ENCODE data around the gene PTGER3. TPM values are rescaled to one million over a fixed set of nuclear protein-coding genes. Genes with fewer than 3 reads are reported as not detected.

PTGER3 gene
- total RNA-seq, 1 donor from 2014 or later, result 0.22 TPM

DNA sequence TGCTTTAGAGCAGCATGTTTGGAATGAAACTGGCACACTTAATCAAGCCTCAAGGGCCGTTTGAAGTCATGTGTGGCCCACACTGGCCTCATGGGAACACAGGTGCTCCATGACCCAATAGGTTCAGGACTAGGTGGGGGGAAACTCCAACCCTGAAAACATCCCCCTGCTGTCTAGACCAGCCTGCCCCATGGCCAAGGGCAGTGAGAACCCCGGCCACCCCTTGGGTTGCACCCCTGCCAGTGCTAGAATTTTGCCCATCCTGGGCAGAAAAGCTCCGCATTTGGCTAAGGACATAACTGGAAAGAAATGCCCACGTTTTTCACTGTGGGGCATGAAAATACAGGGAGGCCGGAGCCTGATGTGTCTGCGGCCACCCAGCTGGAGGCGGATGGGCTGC is 6.1 kb upstream of the PTGER3 start:
- ATAC-seq (ENCODE audit: low read depth) (no peak), DNase-seq (no peak)
- POLR2A ChIA-PET, result no interaction called here
- no peaks in the 10 kb centered on the region for H3K9me3 Mint-ChIP-seq
- H3K27me3 Mint-ChIP-seq, result peaks cover 7% of the 10 kb centered on the region
- H3K4me3 Mint-ChIP-seq, result no peak overlapping the region
- H3K36me3 Mint-ChIP-seq (ENCODE audit: low read depth), result peaks cover 11% of the 10 kb centered on the region
- CTCF ChIA-PET, result no interaction called here
- no peak overlapping the region for H3K27ac Mint-ChIP-seq
- intact Hi-C loops (cut with micrococcal nuclease), result no loop called here
- peaks cover 4% of the 10 kb centered on the region for H3K4me1 Mint-ChIP-seq
- TF ChIP-seq, protein P1, sequence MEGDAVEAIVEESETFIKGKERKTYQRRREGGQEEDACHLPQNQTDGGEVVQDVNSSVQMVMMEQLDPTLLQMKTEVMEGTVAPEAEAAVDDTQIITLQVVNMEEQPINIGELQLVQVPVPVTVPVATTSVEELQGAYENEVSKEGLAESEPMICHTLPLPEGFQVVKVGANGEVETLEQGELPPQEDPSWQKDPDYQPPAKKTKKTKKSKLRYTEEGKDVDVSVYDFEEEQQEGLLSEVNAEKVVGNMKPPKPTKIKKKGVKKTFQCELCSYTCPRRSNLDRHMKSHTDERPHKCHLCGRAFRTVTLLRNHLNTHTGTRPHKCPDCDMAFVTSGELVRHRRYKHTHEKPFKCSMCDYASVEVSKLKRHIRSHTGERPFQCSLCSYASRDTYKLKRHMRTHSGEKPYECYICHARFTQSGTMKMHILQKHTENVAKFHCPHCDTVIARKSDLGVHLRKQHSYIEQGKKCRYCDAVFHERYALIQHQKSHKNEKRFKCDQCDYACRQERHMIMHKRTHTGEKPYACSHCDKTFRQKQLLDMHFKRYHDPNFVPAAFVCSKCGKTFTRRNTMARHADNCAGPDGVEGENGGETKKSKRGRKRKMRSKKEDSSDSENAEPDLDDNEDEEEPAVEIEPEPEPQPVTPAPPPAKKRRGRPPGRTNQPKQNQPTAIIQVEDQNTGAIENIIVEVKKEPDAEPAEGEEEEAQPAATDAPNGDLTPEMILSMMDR (IDR thresholded peaks at IDR 0.05), result no peak

DNA sequence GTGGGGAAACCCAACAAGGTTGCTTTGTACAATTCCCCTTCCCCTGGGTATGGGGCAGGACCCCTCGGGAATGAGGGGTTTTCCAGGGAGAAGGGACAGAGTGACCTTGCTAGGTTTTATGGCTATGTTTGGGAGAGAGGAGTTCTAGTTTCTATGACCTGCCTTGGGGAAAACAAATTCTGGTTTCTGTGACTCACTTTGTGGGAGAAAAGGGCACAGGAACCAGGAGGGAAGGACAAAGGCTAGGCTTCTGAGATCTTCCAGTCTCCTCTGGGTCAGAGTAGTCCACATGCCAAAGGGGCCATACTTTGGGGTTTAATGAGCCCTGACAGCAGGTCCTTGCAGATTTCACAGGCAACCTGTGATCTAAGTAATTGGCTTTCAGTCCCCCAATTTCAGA is 5.5 kb upstream of the PTGER3 start:
- TF ChIP-seq, protein P1 (IDR thresholded peaks at IDR 0.05), result no peak
- ATAC-seq (ENCODE audit: low read depth), result no peak
- peaks cover 5% of the 10 kb centered on the region for H3K4me1 Mint-ChIP-seq
- peaks cover 9% of the 10 kb centered on the region for H3K36me3 Mint-ChIP-seq (ENCODE audit: low read depth)
- H3K27ac Mint-ChIP-seq, result no peak overlapping the region
- CTCF ChIA-PET, result no interaction called here
- intact Hi-C loops (cut with micrococcal nuclease), result no loop called here
- H3K4me3 Mint-ChIP-seq, result no peak overlapping the region
- H3K9me3 Mint-ChIP-seq, result no peaks in the 10 kb centered on the region
- no peak for DNase-seq
- POLR2A ChIA-PET, result no interaction called here
- peaks cover 12% of the 10 kb centered on the region for H3K27me3 Mint-ChIP-seq

DNA sequence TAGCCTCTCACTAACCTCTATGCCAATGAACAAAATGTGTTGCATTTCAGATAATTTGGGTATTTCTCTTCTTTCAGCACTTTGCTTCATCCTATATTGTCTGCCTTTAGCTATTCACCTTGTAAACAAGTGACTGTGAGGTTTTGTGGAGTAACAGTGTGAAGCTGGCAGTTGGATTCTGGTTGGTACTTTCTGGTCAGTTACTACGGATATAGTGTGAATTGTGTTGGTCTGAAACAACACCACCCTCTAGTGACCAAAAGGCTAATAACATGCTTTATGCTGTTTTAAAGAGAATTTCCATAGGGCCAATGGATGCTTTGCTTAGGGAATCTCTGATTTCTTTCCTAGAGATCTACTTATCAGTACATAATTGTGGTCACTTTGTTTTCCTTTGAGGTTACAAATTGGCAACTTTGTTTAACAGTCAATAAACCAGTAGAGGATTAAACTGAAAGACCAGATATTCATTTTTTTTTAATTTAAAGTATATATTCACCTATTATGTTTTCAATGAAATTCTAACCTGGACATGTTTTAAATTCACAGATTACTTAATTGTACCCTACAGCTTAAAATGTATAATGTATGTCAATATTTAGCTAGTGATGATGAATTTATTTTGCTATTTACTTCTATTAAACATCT is 2.5 kb upstream of the PTGER3 start:
- intact Hi-C loops (cut with micrococcal nuclease), result loop anchor here (1.0 kb wide), 3 partner anchors 365 to 917 kb away; no protein-coding TSS in a partner anchor
- Mint-ChIP-seq H3K27me3 (peaks cover 34% of the 10 kb centered on the region), H3K36me3 (ENCODE audit: low read depth) (no peaks in the 10 kb centered on the region), H3K4me1 (peaks cover 21% of the 10 kb centered on the region), H3K4me3 (no peak overlapping the region), H3K27ac (no peak overlapping the region), H3K9me3 (no peaks in the 10 kb centered on the region)
- TF ChIP-seq, protein P1 (IDR thresholded peaks at IDR 0.05), result no peak
- DNase-seq (no peak), ATAC-seq (ENCODE audit: low read depth) (peak; percentile 52)
- CTCF ChIA-PET, result interaction anchor here (0.7 to 2.0 kb wide), 7 partner anchors 13 to 521 kb away, joined by 3 to 9 read pairs (median 5); no protein-coding TSS in a partner anchor
- POLR2A ChIA-PET, result no interaction called here

DNA sequence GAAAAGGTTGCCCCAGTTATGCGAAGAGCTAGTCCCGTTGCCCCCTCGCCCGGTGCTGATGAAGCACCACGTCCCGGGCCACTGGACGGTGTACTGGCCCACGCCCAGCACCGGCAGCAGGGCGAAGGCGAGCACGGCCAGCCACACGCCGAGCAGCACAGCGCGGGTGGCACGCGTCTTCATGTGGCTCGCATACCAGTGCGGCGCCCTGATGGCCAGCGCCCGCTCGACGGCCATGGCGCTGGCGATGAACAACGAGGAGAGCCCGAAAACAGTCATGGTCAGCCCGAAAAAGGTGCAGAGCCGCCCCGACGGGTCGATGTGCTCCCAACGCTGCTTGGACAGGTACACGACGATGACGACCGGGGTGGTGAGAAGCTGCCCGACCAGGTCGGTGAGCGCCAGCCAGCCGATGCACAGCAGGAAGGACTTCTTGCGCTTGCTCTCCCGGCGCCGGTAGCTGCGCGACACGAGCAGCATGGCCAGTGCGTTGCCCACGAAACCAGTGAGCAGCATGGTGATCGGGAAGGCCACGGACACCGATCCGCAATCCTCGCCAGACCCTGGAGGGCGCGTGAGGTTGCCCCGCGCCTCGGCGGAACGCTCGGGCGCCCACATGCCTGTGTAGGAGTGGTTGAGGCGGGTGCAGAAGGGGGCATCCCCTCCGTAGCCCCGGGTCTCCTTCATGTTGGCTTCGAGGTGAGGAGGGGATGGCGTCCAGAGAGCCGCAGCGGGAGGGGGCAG is 553 bp downstream of the PTGER3 start:
- Mint-ChIP-seq H3K27ac (no peak overlapping the region), H3K27me3 (peaks cover 41% of the 10 kb centered on the region), H3K36me3 (ENCODE audit: low read depth) (no peaks in the 10 kb centered on the region), H3K9me3 (no peaks in the 10 kb centered on the region), H3K4me3 (peak overlapping the region; percentile 81), H3K4me1 (peaks cover 17% of the 10 kb centered on the region)
- CTCF ChIA-PET, result no interaction called here
- DNase-seq, result peak; percentile 29
- TF ChIP-seq, protein P1 (IDR thresholded peaks at IDR 0.05), result no peak
- POLR2A ChIA-PET, result no interaction called here
- peak; percentile 80 for ATAC-seq (ENCODE audit: low read depth)
- intact Hi-C loops (cut with micrococcal nuclease), result loop anchor here (1.0 kb wide), 1 partner anchor 34 kb away; the partner anchor contains the start of gene ZRANB2

DNA sequence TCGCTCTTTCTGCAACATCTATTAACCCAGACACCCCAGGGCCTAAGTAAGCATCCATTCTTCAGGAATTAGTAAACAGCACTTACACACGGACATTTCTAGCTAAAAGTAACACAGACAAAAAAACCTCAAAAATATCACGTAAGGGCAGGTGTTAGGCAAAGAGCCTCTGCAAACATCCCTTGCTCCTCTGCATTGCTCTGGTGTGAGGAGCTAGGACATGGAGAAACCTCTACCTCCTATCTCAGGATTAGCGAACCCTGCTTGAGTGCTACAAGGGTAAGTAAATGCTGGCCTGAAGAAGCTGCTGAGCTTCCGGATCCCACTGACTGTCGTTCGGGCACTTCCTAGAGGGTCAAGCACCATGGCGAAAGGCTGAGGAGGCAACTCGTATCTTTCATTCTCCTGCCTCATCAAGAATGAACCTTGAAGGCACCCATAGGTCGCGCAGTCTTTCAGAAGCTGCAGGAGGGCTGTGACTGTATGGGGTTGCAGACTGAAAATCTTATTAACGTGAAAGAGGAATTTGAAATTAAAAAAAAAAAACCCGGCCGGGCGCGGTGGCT is 2.1 kb downstream of the PTGER3 start:
- ChIA-PET POLR2A (no interaction called here), CTCF (no interaction called here)
- Mint-ChIP-seq H3K4me3 (peak overlapping the region; percentile 28), H3K27ac (no peak overlapping the region), H3K4me1 (peaks cover 17% of the 10 kb centered on the region), H3K27me3 (peaks cover 52% of the 10 kb centered on the region), H3K36me3 (ENCODE audit: low read depth) (no peaks in the 10 kb centered on the region), H3K9me3 (no peaks in the 10 kb centered on the region)
- DNase-seq (no peak), ATAC-seq (ENCODE audit: low read depth) (no peak)
- TF ChIP-seq, protein P1 (IDR thresholded peaks at IDR 0.05), result no peak
- intact Hi-C loops (cut with micrococcal nuclease), result no loop called here
